ENCODE measurements around the gene KIF18B. TPM values are rescaled to one million over a fixed set of nuclear protein-coding genes. Genes with fewer than 3 reads are reported as not detected.

KIF18B gene
- total RNA-seq, 4 donors from 2014 or later, result 0.30 to 0.66 TPM; not detected in 2

DNA sequence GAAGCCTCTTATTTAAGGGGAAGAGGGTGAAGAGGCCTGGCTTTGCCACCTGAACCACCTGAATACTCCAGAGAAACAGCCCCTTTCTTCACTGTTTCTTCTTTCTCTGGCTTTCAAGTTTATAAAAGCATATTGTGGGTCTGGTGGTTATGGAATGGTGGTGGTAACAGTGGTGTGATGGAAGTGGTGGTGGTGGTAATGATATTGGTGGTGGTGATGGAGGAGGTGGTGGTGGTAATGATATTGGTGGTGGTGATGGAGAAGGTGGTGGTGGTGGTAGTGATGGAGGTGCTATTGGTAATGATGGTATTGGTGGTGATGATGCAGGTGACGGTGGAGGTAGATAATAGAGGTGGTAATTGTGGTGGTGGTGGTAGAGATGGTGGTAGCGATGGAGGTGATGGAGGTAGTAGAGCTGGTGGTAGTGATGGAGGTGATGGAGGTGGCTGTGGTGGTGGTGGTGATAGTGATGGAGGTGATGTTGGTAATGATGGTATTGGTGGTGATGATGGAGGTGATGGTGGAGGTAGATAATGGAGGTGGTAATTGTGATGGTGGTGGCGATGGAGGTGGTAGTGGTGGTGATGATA is 34.6 kb upstream of the KIF18B start:
- peaks cover 0 to 1% (median 0%) of the 10 kb centered on the region in 4 donors for H3K4me1 ChIP-seq
- 94 to 95% methylated on average over 3 of the region's 3 CpGs for WGBS, 2 donors
- no peak overlapping the region for H3K27ac ChIP-seq
- peaks cover 0 to 38% of the 10 kb centered on the region in 2 donors for H3K27me3 ChIP-seq
- DNase-seq (ENCODE audit: low spot score in 2 of 2), result no peak
- H3K9me3 ChIP-seq, result no peaks in the 10 kb centered on the region
- no peaks in the 10 kb centered on the region for H3K36me3 ChIP-seq
- no peak for TF ChIP-seq EP300 (IDR thresholded peaks at IDR 0.05)
- no peak for TF ChIP-seq POLR2A (IDR thresholded peaks at IDR 0.05)
- TF ChIP-seq, protein P1, sequence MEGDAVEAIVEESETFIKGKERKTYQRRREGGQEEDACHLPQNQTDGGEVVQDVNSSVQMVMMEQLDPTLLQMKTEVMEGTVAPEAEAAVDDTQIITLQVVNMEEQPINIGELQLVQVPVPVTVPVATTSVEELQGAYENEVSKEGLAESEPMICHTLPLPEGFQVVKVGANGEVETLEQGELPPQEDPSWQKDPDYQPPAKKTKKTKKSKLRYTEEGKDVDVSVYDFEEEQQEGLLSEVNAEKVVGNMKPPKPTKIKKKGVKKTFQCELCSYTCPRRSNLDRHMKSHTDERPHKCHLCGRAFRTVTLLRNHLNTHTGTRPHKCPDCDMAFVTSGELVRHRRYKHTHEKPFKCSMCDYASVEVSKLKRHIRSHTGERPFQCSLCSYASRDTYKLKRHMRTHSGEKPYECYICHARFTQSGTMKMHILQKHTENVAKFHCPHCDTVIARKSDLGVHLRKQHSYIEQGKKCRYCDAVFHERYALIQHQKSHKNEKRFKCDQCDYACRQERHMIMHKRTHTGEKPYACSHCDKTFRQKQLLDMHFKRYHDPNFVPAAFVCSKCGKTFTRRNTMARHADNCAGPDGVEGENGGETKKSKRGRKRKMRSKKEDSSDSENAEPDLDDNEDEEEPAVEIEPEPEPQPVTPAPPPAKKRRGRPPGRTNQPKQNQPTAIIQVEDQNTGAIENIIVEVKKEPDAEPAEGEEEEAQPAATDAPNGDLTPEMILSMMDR (IDR thresholded peaks at IDR 0.05), result no peak
- no peak overlapping the region for H3K4me3 ChIP-seq

DNA sequence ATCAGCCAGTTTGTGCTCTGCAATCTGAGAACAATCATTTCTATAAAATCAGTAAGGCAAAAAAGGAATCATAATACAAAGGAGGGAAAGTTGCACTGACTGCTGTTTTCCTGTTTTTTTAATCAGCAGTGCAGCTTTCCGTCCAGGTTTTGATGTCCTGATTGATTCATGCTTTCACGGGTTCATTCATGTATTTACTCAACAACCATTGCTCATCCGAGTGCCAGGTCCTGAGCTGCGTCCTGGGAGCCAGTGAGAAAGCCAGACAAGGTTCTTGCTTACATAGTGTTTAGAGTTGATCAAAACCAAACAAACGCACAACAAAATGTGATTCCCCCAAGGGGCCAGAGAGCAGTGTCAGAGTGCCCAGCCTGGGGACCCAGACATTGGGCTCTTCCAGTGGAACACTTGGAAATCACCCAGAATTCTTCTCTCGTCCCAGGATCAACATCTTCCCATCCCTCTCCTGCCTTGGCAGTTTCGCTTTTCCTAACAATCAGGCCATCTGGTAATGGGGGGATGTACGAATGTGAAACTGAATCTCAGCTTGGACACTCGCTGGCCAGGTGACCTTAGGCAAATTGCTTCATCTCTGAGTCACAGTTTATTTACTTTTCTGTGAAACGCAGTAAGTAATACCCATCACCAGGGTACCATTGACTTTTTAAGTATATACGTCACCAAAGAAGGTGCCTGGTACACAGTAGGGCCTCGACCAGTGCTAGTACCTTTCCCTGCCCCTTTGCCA is 33.8 kb upstream of the KIF18B start:
- no peaks in the 10 kb centered on the region for H3K36me3 ChIP-seq
- H3K9me3 ChIP-seq, result no peaks in the 10 kb centered on the region
- no peak for TF ChIP-seq POLR2A (IDR thresholded peaks at IDR 0.05)
- TF ChIP-seq, protein P1 (IDR thresholded peaks at IDR 0.05), result no peak
- no peak for TF ChIP-seq EP300 (IDR thresholded peaks at IDR 0.05)
- H3K4me1 ChIP-seq, result no peaks in the 10 kb centered on the region
- WGBS, 2 donors, result 51 to 62% methylated on average over 12 of the region's 12 CpGs
- no peak overlapping the region for H3K4me3 ChIP-seq
- no peak overlapping the region for H3K27ac ChIP-seq
- H3K27me3 ChIP-seq, result peaks cover 0 to 35% of the 10 kb centered on the region in 2 donors
- no peak for DNase-seq (ENCODE audit: low spot score in 2 of 2)

DNA sequence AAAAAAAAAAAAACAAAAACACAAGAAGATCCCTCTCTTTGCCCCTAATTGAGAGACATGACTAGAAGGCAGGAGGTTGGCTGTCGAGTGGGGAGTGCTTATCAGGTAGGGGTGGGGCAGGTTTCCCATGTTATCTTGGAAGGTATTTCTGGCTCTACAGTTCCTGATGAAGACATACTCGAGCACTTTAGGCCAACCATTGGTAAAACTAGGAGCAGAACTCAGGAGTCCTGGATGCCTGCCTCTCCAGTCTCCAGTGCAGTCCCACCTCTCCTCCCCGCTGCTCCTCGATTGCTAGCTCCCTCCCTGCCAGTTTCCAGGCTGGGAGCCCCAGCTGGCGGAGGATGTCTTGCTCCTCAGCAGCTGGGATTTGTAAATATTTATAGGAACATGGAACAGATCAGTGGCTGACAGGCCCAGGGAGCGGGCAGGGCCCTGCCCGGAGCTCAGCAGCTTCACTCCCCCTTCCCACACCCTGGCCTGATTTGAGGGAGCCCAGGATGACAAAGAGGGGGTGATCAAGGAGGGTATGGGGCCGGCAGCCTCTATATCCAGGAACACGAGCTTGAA is 31.9 kb upstream of the KIF18B start:
- no peak for DNase-seq (ENCODE audit: low spot score in 2 of 2)
- Histone ChIP-seq H3K4me3 (no peak overlapping the region), H3K36me3 (no peaks in the 10 kb centered on the region), H3K27ac (no peak overlapping the region), H3K9me3 (no peaks in the 10 kb centered on the region), H3K4me1 (no peaks in the 10 kb centered on the region), H3K27me3 (peaks cover 0 to 25% of the 10 kb centered on the region in 2 donors)
- TF ChIP-seq EP300 (IDR thresholded peaks at IDR 0.05) (no peak), POLR2A (IDR thresholded peaks at IDR 0.05) (no peak)
- 52 to 69% methylated on average over 9 of the region's 9 CpGs for WGBS, 2 donors

DNA sequence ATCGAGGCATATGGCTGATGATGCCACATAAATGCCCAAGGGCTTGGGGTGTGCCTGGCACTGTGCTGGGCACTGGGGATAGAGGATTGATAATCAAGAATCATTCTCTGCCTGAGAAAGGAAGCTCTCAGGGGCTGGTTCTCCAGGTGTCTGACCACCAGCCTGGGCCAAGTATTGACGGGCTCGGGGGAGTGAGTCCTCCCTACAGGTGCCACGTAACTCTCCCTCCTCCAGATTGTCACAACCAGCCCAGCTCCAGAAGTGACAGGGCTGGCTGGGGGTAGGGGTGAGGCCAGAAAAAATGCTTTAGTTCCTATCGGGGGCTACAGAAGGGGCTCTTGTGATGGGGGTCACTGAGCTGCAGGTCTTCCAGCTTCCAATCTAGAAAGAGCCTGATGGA is 31.2 kb upstream of the KIF18B start:
- Histone ChIP-seq H3K27ac (no peak overlapping the region), H3K36me3 (no peaks in the 10 kb centered on the region), H3K9me3 (no peaks in the 10 kb centered on the region), H3K4me1 (no peaks in the 10 kb centered on the region), H3K4me3 (no peak overlapping the region), H3K27me3 (peaks cover 0 to 29% of the 10 kb centered on the region in 2 donors)
- WGBS, 2 donors, result 91 to 98% methylated on average over 5 of the region's 5 CpGs
- no peak for DNase-seq (ENCODE audit: low spot score in 2 of 2)
- TF ChIP-seq, protein P1 (IDR thresholded peaks at IDR 0.05), result no peak
- TF ChIP-seq EP300 (IDR thresholded peaks at IDR 0.05) (no peak), POLR2A (IDR thresholded peaks at IDR 0.05) (no peak)

DNA sequence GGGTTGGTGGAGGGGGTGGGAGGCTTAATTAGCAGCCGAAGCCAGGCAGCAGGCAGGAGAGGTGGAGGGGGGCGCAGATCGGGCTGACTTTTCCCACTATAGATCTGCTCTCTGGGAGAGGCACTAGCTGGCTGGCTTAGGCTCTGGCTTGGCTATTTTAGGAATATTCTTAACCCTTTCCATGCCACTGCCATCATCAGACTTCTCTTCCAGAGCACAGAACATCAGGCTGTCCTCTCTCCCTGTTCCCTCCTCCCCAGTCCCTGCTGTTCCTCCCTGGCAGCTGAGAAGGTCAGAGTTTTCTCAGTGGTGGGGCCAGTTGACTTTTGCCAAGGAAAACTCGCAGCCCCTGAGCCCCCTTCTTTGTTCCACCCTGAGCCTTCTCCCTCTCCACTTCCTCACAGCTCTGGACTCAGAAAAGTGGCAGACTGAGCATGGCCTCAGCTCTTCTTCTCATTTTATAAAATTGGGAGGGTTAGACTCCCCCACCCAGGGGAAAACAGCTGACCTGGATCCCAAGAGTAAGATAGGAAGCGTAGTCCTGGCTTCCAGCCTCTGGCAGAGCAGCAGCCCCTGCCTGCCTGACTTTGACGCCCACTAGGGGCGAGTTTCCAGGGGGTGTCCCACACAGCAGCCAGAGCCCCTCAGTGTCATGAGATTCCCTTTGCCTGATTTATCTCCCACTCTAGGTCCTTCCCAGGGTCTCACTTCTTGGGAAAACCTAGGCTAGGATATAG is 30.4 kb upstream of the KIF18B start:
- no peak for DNase-seq (ENCODE audit: low spot score in 2 of 2)
- WGBS, 2 donors, result 42 to 44% methylated on average over 7 of the region's 7 CpGs
- no peak overlapping the region for H3K4me3 ChIP-seq
- TF ChIP-seq POLR2A (IDR thresholded peaks at IDR 0.05) (no peak), EP300 (IDR thresholded peaks at IDR 0.05) (no peak)
- TF ChIP-seq, protein P1 (IDR thresholded peaks at IDR 0.05), result no peak
- H3K9me3 ChIP-seq, result no peaks in the 10 kb centered on the region
- H3K36me3 ChIP-seq, result no peaks in the 10 kb centered on the region
- H3K4me1 ChIP-seq, result no peaks in the 10 kb centered on the region
- no peak overlapping the region for H3K27ac ChIP-seq
- peaks cover 0 to 29% of the 10 kb centered on the region in 2 donors for H3K27me3 ChIP-seq

Data from tibial nerve (tissue), 4 donors.